HG02885 (cell line): ENCODE results near the gene THUMPD1.
"Not testable (repeated sequence)": the region's sequence is repeated elsewhere in the genome, so short reads cannot be mapped to it uniquely, and the experiment has no call there.

ENCODE experiments used
- ATAC-seq: cut with Tn5 transposase; IDR thresholded peaks from one replicate; pipeline ENCODE4 v1.9.1; 2021; ENCODE audit warnings: mild to moderate bottlenecking; ENCODE audit not compliant: unreplicated experiment, poor library complexity

The THUMPD1 gene

DNA sequence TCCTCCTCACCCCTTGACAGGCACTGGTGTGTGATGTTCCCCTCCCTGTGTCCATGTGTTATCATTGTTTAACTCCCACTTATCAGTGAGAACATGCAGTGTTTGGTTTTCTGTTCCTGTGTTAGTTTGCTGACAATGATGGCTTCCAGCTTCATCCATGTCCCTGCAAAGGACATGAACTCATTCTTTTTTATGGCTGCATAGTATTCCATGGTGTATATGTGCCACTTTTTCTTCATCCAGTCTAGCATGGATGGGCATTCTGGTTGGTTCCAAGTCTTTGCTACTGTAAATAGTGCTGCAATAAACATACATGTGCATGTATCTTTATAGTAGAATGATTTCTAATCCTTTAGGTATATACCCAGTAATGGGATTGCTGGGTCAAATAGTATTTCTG, 39.9 kb downstream of the THUMPD1 start:
- ATAC-seq: not testable (repeated sequence)

DNA sequence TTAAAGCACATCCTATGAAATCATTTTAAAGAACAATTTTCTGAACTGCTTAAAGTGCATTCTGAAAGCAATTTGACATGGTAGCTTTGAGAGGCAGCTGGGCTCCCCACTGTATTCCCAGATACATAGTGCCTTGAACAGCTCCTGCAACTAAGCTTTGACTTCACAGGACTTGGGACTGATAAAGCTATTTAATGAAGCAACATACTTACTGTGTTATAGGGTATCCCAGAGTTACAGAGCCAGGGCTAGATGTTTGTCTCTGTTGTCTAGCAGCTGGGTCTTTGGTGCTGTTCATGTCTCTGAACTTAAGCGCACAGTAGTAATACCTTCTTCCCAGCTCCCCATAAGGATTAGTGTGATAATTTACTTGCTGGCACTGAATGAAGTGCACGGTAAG, 45.0 kb downstream of the THUMPD1 start:
- ATAC-seq: no peak

DNA sequence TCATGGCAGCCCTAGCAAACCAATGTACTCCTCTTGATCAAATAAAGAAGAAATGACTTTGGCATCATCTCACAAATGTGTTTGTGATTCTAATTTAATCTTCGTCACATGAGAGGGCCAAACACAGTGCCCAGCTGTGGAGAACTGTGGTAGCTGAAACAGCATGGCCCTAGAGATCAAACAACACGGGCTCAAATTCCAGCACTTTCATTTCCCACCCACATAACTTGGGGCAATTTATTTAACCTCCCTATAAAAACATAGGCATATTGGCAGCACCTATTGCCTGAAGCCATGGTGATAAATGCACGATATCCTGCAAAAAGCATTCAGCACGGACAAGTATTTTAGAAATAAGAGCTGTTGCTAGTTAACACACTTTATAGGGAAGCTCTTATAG, 46.6 kb downstream of the THUMPD1 start:
- no peak for ATAC-seq

DNA sequence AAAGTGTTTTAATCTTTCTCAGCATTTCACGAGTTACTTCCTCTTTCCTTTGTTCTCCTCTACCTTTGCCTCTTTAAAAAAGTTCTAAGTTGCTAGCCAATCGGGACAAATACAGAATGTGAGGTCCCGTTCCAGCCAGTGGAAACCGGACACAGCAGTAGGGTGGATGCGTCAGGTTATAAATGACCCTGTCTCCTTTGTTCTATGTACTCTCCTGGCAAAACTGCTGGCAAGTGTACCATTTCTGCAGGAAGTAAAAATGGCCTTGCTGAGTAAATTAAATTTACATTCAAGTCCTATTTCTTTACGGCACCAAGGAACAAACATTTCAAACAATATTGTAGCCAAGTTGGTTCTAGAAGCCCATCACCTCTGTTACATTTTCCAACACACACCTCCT, 47.5 kb downstream of the THUMPD1 start:
- ATAC-seq: not testable (repeated sequence)

DNA sequence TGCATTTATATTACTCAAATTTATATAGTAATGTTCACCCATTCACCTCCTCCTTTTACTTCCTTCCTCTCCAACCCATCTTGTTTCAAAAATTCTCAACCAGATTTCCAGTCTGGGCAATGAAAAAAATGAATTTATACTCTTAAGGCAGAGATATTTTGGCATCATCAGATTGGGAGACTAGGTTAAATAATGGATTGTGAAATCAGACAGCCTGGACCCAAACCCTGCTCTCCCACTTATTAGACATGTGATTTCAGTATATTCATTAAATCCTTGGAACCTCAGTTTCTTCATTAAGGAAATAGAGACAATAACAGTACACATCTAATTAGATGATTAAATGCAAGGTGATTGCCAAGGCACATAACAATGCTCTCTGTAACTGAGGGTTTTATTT, 52.0 kb downstream of the THUMPD1 start:
- ATAC-seq: no peak

DNA sequence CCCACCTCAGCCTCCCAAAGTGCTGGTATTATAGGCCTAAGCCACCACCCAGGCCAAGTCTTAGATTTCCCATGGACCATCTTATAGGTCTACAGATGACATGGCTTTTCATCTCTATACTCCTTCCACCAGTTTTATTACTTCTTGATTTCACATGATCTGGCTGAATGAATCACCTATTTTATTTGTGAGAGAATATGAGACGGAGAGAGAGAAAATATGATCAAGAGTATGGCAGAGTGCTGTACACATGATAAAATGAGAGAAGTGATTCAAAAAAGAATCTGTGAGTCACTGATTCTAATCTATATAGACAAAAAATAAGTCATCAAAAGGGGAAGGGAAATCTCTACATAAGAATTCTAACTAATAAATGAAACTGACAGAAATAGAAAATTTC, 57.8 kb downstream of the THUMPD1 start:
- ATAC-seq: no peak
